SK-N-SH (cell line): Measurements from ENCODE around the gene KIF20B. TPM values are rescaled to one million over a fixed set of nuclear protein-coding genes. Genes with fewer than 3 reads are reported as not detected.

Experiments used
- CTCF ChIA-PET: fragments of 300-600, 350-600 bp; formaldehyde crosslinking; extraction: SDS; loops from one replicate; lab custom pipeline; 2021; lab: Yijun Ruan, JAX
- POLR2A ChIA-PET: fragments of 350-600 bp; sonication (Branson Sonifier 250); formaldehyde crosslinking; extraction: SDS; loops from one replicate; lab custom pipeline; 2020; ENCODE audit warnings: antibody characterized with exemption, inconsistent platforms; lab: Yijun Ruan, JAX
- DNase-seq: peaks from one replicate; pipeline ENCODE4 v3.0.0; 2012
- H2AFZ ChIP-seq: fragments of 200-600 bp; sonication (generic); 2 replicates; pipeline ENCODE4 v1.8.1; 2016; ENCODE audit warnings: antibody characterized with exemption, mild to moderate bottlenecking, low read depth
- H3F3A ChIP-seq: fragments of 200-600 bp; sonication (generic); replicated peaks from 2 replicates; pipeline ENCODE3; 2016; ENCODE audit warnings: antibody characterized with exemption, mild to moderate bottlenecking; ENCODE audit not compliant: insufficient read depth
- H3K27ac ChIP-seq, 2 experiments: fragments of 200-500 bp in 1 of 2; fragments of 200-600 bp in 1 of 2; sonication (Bioruptor generic) in 1 of 2; sonication (generic), shearing (Covaris generic) in 1 of 2; 2 replicates each; pipeline versions ENCODE4 v1.5.1 to v1.6.1; 2014 to 2016; ENCODE audit warnings: low read depth in 2 of 2, inconsistent platforms in 1 of 2, low read length in 1 of 2, mild to moderate bottlenecking in 1 of 2, mixed read lengths in 1 of 2
- H3K27me3 ChIP-seq: fragments of 200-600 bp; sonication (generic), shearing (Covaris generic); 2 replicates; pipeline ENCODE4 v1.6.1; 2016; ENCODE audit warnings: mixed run types; ENCODE audit not compliant: insufficient read depth
- H3K36me3 ChIP-seq, 2 experiments: fragments of 200-500 bp in 1 of 2; fragments of 200-600 bp in 1 of 2; sonication (Bioruptor generic) in 1 of 2; sonication (generic) in 1 of 2; replicated peaks in 1 of 2; 2 replicates each; pipeline versions ENCODE3 to v1.5.1; 2014 to 2016; ENCODE audit warnings: low read length in 1 of 2, mild to moderate bottlenecking in 1 of 2; ENCODE audit not compliant: insufficient read depth in 2 of 2, control insufficient read depth in 1 of 2
- H3K4me1 ChIP-seq, 2 experiments: fragments of 200-500 bp in 1 of 2; fragments of 200-600 bp in 1 of 2; sonication (Bioruptor generic) in 1 of 2; sonication (generic), shearing (Covaris generic) in 1 of 2; 2 replicates each; pipeline versions ENCODE4 v1.5.1 to v1.6.1; 2014 to 2016; ENCODE audit warnings: low read depth in 1 of 2, low read length in 1 of 2, mixed run types in 1 of 2; ENCODE audit not compliant: insufficient read depth in 2 of 2, control insufficient read depth in 1 of 2
- H3K4me2 ChIP-seq: fragments of 200-600 bp; sonication (generic), shearing (Covaris generic); 2 replicates; pipeline ENCODE4 v1.6.1; 2017; ENCODE audit warnings: mixed run types
- H3K4me3 ChIP-seq, 2 experiments: fragments of 200-500 bp in 1 of 2; fragments of 200-600 bp in 1 of 2; sonication (Bioruptor generic) in 1 of 2; sonication (generic), shearing (Covaris generic) in 1 of 2; 2 replicates each; pipeline versions ENCODE4 v1.5.1 to v1.8.1; 2014 to 2016; ENCODE audit warnings: low read depth in 2 of 2, inconsistent platforms in 1 of 2, low read length in 1 of 2, mild to moderate bottlenecking in 1 of 2, mixed read lengths in 1 of 2, moderate library complexity in 1 of 2
- H3K79me2 ChIP-seq: fragments of 200-600 bp; sonication (generic); 2 replicates; pipeline ENCODE4 v1.8.1; 2017; ENCODE audit warnings: mild to moderate bottlenecking; ENCODE audit not compliant: insufficient read depth
- H3K9ac ChIP-seq: fragments of 200-600 bp; sonication (generic); 2 replicates; pipeline ENCODE4 v1.6.1; 2017; ENCODE audit warnings: mixed run types
- H3K9me2 ChIP-seq: fragments of 200-600 bp; sonication (generic); 2 replicates; pipeline ENCODE4 v1.6.1; 2017; ENCODE audit warnings: mixed run types
- H3K9me3 ChIP-seq: fragments of 200-600 bp; sonication (generic); 2 replicates; pipeline ENCODE4 v1.6.1; 2017; ENCODE audit warnings: mixed run types, mild to moderate bottlenecking, moderate library complexity
- H4K20me1 ChIP-seq: fragments of 200-600 bp; sonication (generic); 2 replicates; pipeline ENCODE4 v1.6.1; 2017; ENCODE audit warnings: mild to moderate bottlenecking, mixed run types; ENCODE audit not compliant: insufficient read depth
- CHD2 ChIP-seq: fragments of 150-350 bp; IDR thresholded peaks from 2 replicates; pipeline ENCODE4 v1.6.1; 2018; ENCODE audit warnings: low read length; ENCODE audit not compliant: partially characterized antibody
- EP300 ChIP-seq, 2 experiments: IDR thresholded peaks; 2 replicates each; pipeline versions ENCODE4 v1.4.0 to v1.6.1; 2012; ENCODE audit warnings: borderline replicate concordance in 1 of 2, low read depth in 1 of 2, low read length in 1 of 2
- EZH2phosphoT487 ChIP-seq: fragments of 200-600 bp; sonication (generic); IDR thresholded peaks from 2 replicates; pipeline ENCODE4 v1.6.1; 2017; ENCODE audit warnings: low read depth, mixed run types, mild to moderate bottlenecking, antibody characterized with exemption, moderate library complexity, borderline replicate concordance
- FOSL2 ChIP-seq: IDR thresholded peaks from 2 replicates; pipeline ENCODE4 v1.4.0; 2012; ENCODE audit warnings: low read depth, mild to moderate bottlenecking, moderate library complexity, borderline replicate concordance
- GABPA ChIP-seq: IDR thresholded peaks from 2 replicates; pipeline ENCODE4 v1.4.0; 2012; ENCODE audit warnings: low read depth, mild to moderate bottlenecking
- GATA2 ChIP-seq: sonication (generic); formaldehyde crosslinking; IDR thresholded peaks from 2 replicates; pipeline ENCODE4 v1.5.0; 2020; ENCODE audit warnings: mild to moderate bottlenecking, missing genetic modification reagents
- JUND ChIP-seq: IDR thresholded peaks from 2 replicates; pipeline ENCODE4 v1.4.0; 2012
- MEF2A ChIP-seq: IDR thresholded peaks from 2 replicates; pipeline ENCODE4 v1.4.0; 2012; ENCODE audit warnings: low read depth, borderline replicate concordance
- MXI1 ChIP-seq: IDR thresholded peaks from 2 replicates; pipeline ENCODE4 v1.6.1; 2012; ENCODE audit warnings: mild to moderate bottlenecking, low read depth, low read length, improper control_type of control experiment
- NFIC ChIP-seq: IDR thresholded peaks from 2 replicates; pipeline ENCODE4 v1.4.0; 2012; ENCODE audit warnings: borderline replicate concordance
- NRF1 ChIP-seq: IDR thresholded peaks from 2 replicates; pipeline ENCODE4 v1.6.1; 2012; ENCODE audit warnings: low read depth, mild to moderate bottlenecking, low read length
- POLR2AphosphoS5 ChIP-seq: IDR thresholded peaks from 2 replicates; pipeline ENCODE4 v1.6.1; 2012; ENCODE audit warnings: low read depth, low read length
- RAD21 ChIP-seq: IDR thresholded peaks from 2 replicates; pipeline ENCODE4 v1.6.1; 2012; ENCODE audit warnings: mild to moderate bottlenecking, low read length
- RXRA ChIP-seq: IDR thresholded peaks from 2 replicates; pipeline ENCODE4 v1.4.0; 2012; ENCODE audit warnings: low read depth, mild to moderate bottlenecking, borderline replicate concordance
- SMC3 ChIP-seq: IDR thresholded peaks from 2 replicates; pipeline ENCODE4 v1.6.1; 2012; ENCODE audit warnings: low read depth, low read length, improper control_type of control experiment
- TCF12 ChIP-seq: IDR thresholded peaks from 2 replicates; pipeline ENCODE4 v1.4.0; 2012
- TEAD4 ChIP-seq: IDR thresholded peaks from 2 replicates; pipeline ENCODE4 v1.4.0; 2012; ENCODE audit warnings: mild to moderate bottlenecking, borderline replicate concordance; ENCODE audit not compliant: insufficient read depth
- YY1 ChIP-seq: IDR thresholded peaks from 2 replicates; pipeline ENCODE4 v1.4.0; 2012; ENCODE audit warnings: low read depth, mild to moderate bottlenecking
- WGBS: methylation state at CpG from one replicate; pipeline ENCODE4 v1.1.6; 2017; ENCODE audit warnings: low lambda C conversion rate; 5-methylcytosine and 5-hydroxymethylcytosine counted together
- polyA plus RNA-seq, 3 experiments: library from polyadenylated mRNA; depleted of rRNA; stranded (reverse); fragments of >200 nt; gene quantifications; 2 replicates each; pipeline ENCODE4 v1.2.3, GENCODE V29; 2012
- TF ChIP-seq, protein P1 (sequence below): IDR thresholded peaks from 2 replicates; pipeline ENCODE4 v1.4.0; 2012; ENCODE audit warnings: low read depth
- TF ChIP-seq, protein P2 (sequence below): IDR thresholded peaks from 2 replicates; pipeline ENCODE4 v1.4.0; 2012; ENCODE audit warnings: low read depth, borderline replicate concordance
- TF ChIP-seq, protein P3 (sequence below): fragments of 150-350 bp; IDR thresholded peaks from 2 replicates; pipeline ENCODE4 v1.6.1; 2017; ENCODE audit warnings: antibody characterized with exemption, low read length, low read depth, borderline replicate concordance
- TF ChIP-seq, protein P4 (sequence below): IDR thresholded peaks from 2 replicates; pipeline ENCODE4 v1.4.0; 2012; ENCODE audit warnings: low read depth, borderline replicate concordance

KIF20B gene
- polyA plus RNA-seq, 1 of the 3 experiments (the other 2 are of a cell fraction) = 1.5 TPM

DNA sequence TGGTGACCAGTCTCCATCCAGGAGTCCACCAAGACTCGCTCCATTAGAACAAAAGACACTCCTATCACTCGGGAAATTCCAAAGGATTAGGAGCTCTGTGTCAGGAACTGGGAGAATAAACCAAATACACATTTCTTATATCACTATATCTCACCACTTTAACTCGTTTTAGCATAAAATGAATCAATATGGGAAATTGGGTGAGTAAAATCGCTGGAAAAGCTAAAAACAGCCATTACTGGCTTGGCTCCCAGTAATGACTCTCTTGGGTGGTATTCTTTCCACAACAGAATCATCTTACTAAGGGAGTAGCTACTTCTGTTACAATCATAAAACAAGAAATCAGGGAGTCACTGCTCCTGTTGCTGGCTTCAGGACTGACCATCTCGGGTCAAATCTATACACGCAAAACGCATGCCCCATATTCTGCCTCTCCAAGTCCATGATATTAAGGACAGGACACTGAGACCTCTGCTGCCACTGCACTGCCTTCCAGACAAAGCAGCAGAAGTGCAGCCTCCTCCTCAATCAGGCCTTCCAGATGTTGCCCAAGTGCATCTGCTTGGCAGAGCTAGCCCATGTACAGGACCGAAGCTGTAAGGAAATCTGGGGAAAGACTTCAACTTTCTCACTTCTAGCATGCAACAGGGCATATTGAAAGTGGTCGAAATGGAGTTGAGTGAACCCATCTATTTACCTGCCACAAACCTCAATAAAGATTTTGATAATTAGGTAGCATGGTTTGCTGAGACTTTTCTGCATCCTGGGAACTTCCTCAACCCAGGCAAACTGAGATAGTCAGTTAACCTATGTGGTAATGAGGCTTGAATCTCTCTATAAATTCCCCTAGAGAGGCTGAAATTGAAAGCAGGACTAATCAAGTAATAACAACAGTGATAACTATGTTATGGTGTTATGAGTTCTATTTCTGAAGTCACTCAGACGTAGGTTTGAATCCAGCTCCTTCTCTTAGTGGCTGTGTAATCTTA, 42.0 kb upstream of the KIF20B start:
- no peak overlapping the region for H3K9ac ChIP-seq
- WGBS = 55% methylated on average over 10 of the region's 10 CpGs
- no peaks in the 10 kb centered on the region for H3K36me3 ChIP-seq
- no peaks in the 10 kb centered on the region for H3K27me3 ChIP-seq
- H3K9me3 ChIP-seq = no peaks in the 10 kb centered on the region
- peaks cover 3 to 4% of the 10 kb centered on the region in 2 experiments; a peak in 2 of 4 replicates for H3K4me1 ChIP-seq
- DNase-seq = no peak
- H3K4me3 ChIP-seq = 0 out of 4 replicates have a peak overlapping the region, but pooled peaks of 1 of the 2 experiments have one; percentile 3
- ChIA-PET POLR2A (interaction anchor here (1.0 kb wide), 1 partner anchor 16 kb away, joined by 3 read pairs; no protein-coding TSS in a partner anchor), CTCF (interaction anchor here (0.8 to 1.6 kb wide), 2 partner anchors 11 to 29 kb away, joined by 3 to 9 read pairs; no protein-coding TSS in a partner anchor)
- peak overlapping the region; percentile 49 for H3K4me2 ChIP-seq
- TF ChIP-seq EP300 (IDR thresholded peaks at IDR 0.05; ENCODE audit: borderline replicate concordance in 1 of 2, low read depth in 1 of 2, low read length in 1 of 2) = peak in 1 of 2 experiments; percentile 55; a peak in 1 of 4 replicates
- TF ChIP-seq, protein P1, sequence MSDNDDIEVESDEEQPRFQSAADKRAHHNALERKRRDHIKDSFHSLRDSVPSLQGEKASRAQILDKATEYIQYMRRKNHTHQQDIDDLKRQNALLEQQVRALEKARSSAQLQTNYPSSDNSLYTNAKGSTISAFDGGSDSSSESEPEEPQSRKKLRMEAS = 0 out of 2 replicates have a peak, but pooled peaks have one; percentile 27
- peak; percentile 50 for TF ChIP-seq JUND
- TF ChIP-seq POLR2AphosphoS5 = 0 out of 2 replicates have a peak, but pooled peaks have one; percentile 15
- TF ChIP-seq RXRA = no peak; the same call in 1 of the 2 replicates
- TF ChIP-seq YY1 = peak; percentile 57; the same call in 1 of the 2 replicates
- TF ChIP-seq GATA2 (CRISPR knock-in tag) = no peak
- peak; percentile 64 for TF ChIP-seq TCF12
- peak; percentile 71 for TF ChIP-seq FOSL2
- TF ChIP-seq MEF2A = peak; percentile 74; the same call in 1 of the 2 replicates
- TF ChIP-seq CHD2 = no peak
- peak; percentile 85 for TF ChIP-seq NFIC
- H2AFZ ChIP-seq = peak overlapping the region; percentile 1; the same call in 1 of the 2 replicates
- H3K9me2 ChIP-seq = no peaks in the 10 kb centered on the region
- no peaks in the 10 kb centered on the region for H3K79me2 ChIP-seq
- no peaks in the 10 kb centered on the region for H4K20me1 ChIP-seq
- peaks cover 9% of the 10 kb centered on the region for H3F3A ChIP-seq
- H3K27ac ChIP-seq = peak overlapping the region in 1 of 2 experiments; percentile 72; a peak in 3 of 4 replicates

DNA sequence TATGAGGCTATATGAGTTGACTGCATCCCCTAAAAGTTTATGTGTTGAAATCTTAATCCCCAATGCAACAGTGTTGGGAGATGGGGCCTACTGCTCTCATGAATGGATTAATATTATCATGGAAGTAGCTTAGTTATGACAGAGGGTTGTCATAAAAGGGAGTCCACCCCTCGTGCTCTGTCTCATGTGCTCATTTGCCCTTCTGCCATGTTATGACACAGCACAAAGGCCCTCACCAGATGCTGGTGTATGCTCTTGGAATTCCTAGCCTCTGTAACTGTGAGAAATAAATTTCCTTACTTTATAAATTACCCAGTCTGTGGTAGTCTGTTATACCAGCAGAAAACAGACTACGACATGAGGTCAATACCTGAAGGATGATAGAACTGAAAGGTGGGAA, 38.8 kb upstream of the KIF20B start:
- H3K27me3 ChIP-seq = no peaks in the 10 kb centered on the region
- no peaks in the 10 kb centered on the region for H3K36me3 ChIP-seq
- ChIA-PET CTCF (no interaction called here), POLR2A (interaction anchor here (1.4 kb wide), 1 partner anchor 19 kb away, joined by 4 read pairs; no protein-coding TSS in a partner anchor)
- H3K27ac ChIP-seq = no peak overlapping the region
- peaks cover 9% of the 10 kb centered on the region for H3F3A ChIP-seq
- H2AFZ ChIP-seq = no peak overlapping the region
- H3K4me1 ChIP-seq = peaks cover 3 to 4% of the 10 kb centered on the region in 2 experiments; a peak in 2 of 4 replicates
- H3K4me2 ChIP-seq = no peak overlapping the region
- H4K20me1 ChIP-seq = no peaks in the 10 kb centered on the region
- H3K9me3 ChIP-seq = no peaks in the 10 kb centered on the region
- 88% methylated on average over 2 of the region's 2 CpGs for WGBS
- DNase-seq = no peak
- TF ChIP-seq SMC3 (no peak), MXI1 (no peak), NRF1 (no peak), RXRA (no peak), TEAD4 (no peak), TCF12 (no peak), RAD21 (no peak), FOSL2 (no peak), EZH2phosphoT487 (no peak), EP300 (IDR thresholded peaks at IDR 0.05; ENCODE audit: borderline replicate concordance in 1 of 2, low read depth in 1 of 2, low read length in 1 of 2) (no peak), GABPA (no peak)
- TF ChIP-seq, protein P2, sequence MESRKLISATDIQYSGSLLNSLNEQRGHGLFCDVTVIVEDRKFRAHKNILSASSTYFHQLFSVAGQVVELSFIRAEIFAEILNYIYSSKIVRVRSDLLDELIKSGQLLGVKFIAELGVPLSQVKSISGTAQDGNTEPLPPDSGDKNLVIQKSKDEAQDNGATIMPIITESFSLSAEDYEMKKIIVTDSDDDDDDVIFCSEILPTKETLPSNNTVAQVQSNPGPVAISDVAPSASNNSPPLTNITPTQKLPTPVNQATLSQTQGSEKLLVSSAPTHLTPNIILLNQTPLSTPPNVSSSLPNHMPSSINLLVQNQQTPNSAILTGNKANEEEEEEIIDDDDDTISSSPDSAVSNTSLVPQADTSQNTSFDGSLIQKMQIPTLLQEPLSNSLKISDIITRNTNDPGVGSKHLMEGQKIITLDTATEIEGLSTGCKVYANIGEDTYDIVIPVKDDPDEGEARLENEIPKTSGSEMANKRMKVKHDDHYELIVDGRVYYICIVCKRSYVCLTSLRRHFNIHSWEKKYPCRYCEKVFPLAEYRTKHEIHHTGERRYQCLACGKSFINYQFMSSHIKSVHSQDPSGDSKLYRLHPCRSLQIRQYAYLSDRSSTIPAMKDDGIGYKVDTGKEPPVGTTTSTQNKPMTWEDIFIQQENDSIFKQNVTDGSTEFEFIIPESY = no peak
- TF ChIP-seq, protein P3, sequence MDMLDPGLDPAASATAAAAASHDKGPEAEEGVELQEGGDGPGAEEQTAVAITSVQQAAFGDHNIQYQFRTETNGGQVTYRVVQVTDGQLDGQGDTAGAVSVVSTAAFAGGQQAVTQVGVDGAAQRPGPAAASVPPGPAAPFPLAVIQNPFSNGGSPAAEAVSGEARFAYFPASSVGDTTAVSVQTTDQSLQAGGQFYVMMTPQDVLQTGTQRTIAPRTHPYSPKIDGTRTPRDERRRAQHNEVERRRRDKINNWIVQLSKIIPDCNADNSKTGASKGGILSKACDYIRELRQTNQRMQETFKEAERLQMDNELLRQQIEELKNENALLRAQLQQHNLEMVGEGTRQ = no peak
- TF ChIP-seq, protein P4, sequence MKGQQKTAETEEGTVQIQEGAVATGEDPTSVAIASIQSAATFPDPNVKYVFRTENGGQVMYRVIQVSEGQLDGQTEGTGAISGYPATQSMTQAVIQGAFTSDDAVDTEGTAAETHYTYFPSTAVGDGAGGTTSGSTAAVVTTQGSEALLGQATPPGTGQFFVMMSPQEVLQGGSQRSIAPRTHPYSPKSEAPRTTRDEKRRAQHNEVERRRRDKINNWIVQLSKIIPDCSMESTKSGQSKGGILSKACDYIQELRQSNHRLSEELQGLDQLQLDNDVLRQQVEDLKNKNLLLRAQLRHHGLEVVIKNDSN = no peak
- H3K9me2 ChIP-seq = no peaks in the 10 kb centered on the region
- H3K9ac ChIP-seq = no peak overlapping the region
- no peak overlapping the region for H3K4me3 ChIP-seq
- no peaks in the 10 kb centered on the region for H3K79me2 ChIP-seq
